ENCODE results near the gene DUSP2. TPM values are rescaled to one million over a fixed set of nuclear protein-coding genes. Genes with fewer than 3 reads are reported as not detected.
A peak's percentile ranks its signal among the peaks of the same experiment; 100 is the strongest.

The DUSP2 gene
- polyA plus RNA-seq, 10 donors, result 2.5 to 10.3 (median 4.4) TPM

GRCh38 chr2:96116424-96116878 is 28.8 kb downstream of the DUSP2 start, which contains the start of gene ADRA2B:
Gene ADRA2B (minus strand): TSS chr2:96116571. CDS start chr2:96116149, 422 bp downstream.
- DNase-seq, result peak in 2 of 3 donors; percentile 59 to 86

GRCh38 chr2:96115631-96116423 is 29.4 kb downstream of the DUSP2 start:
- DNase-seq, result no peak

GRCh38 chr2:96114903-96115581 is 30.2 kb downstream of the DUSP2 start:
- DNase-seq, result no peak

GRCh38 chr2:96114546-96114902 is 30.7 kb downstream of the DUSP2 start:
- no peak for DNase-seq

GRCh38 chr2:96113951-96114350 is 31.3 kb downstream of the DUSP2 start:
- DNase-seq, result no peak

- DNase-seq, result no peak
Observed at GRCh38 chr2:96113367-96113677, 31.9 kb downstream of the DUSP2 start.

GRCh38 chr2:96112501-96113366 is 32.5 kb downstream of the DUSP2 start:
- DNase-seq, result no peak

- DNase-seq, result no peak
Observed at GRCh38 chr2:96111823-96112500, 33.3 kb downstream of the DUSP2 start.

- DNase-seq, result no peak
Observed at GRCh38 chr2:96111257-96111640, 34.0 kb downstream of the DUSP2 start.

- DNase-seq, result no peak
Observed at GRCh38 chr2:96110621-96111256, 34.5 kb downstream of the DUSP2 start.

- DNase-seq, result no peak
Observed at GRCh38 chr2:96109931-96110511, 35.2 kb downstream of the DUSP2 start.

GRCh38 chr2:96109361-96109680 is 35.9 kb downstream of the DUSP2 start:
- no peak for DNase-seq

- DNase-seq, result peak; percentile 59 to 94 (median 82)
Observed at GRCh38 chr2:96108541-96109360, 36.5 kb downstream of the DUSP2 start.

- DNase-seq, result no peak
Observed at GRCh38 chr2:96108151-96108540, 37.1 kb downstream of the DUSP2 start.

- no peak for DNase-seq
Observed at GRCh38 chr2:96107708-96108065, 37.6 kb downstream of the DUSP2 start.

GRCh38 chr2:96106991-96107707 is 38.1 kb downstream of the DUSP2 start:
- peak in 1 of 3 donors; percentile 49 for DNase-seq

GRCh38 chr2:96105994-96106715 is 39.1 kb downstream of the DUSP2 start:
- DNase-seq, result no peak

GRCh38 chr2:96105152-96105915 is 39.9 kb downstream of the DUSP2 start:
- DNase-seq, result no peak

All from muscle of back (tissue), 11 donors.